Keratinocyte (primary cell): ENCODE data around the gene LAMTOR5. TPM values are rescaled to one million over a fixed set of nuclear protein-coding genes. Genes with fewer than 3 reads are reported as not detected.

Experiments
- DNase-seq: peaks from one replicate; pipeline ENCODE4 v3.0.0-alpha.2; 2011; ENCODE audit warnings: low read depth, missing footprints, low spot score
- FAIRE-seq: peaks from 2 replicates; lab custom pipeline; 2011; peaks lifted over from hg19 to GRCh38; lab: Jason Lieb, UNC
- H2AFZ ChIP-seq: 2 replicates; pipeline ENCODE4 v1.6.0; 2012; ENCODE audit warnings: low read length, control low read depth, inconsistent platforms; ENCODE audit not compliant: control insufficient read depth
- H3K27ac ChIP-seq: 2 replicates; pipeline ENCODE4 v1.5.1; 2011; ENCODE audit warnings: low read length; ENCODE audit not compliant: control insufficient read depth, insufficient read depth
- H3K27me3 ChIP-seq: 3 replicates; pipeline ENCODE4 v1.6.0; 2011; ENCODE audit warnings: low read length; ENCODE audit not compliant: control insufficient read depth, insufficient read depth; ENCODE audit errors: extremely low read depth
- H3K36me3 ChIP-seq, 2 experiments: 2 replicates in 1 of 2; 3 replicates in 1 of 2; pipeline ENCODE4 v1.5.1; 2011; ENCODE audit warnings: low read length in 2 of 2, mild to moderate bottlenecking in 1 of 2; ENCODE audit not compliant: control insufficient read depth in 2 of 2, insufficient read depth in 2 of 2; ENCODE audit errors: extremely low read depth in 1 of 2
- H3K4me1 ChIP-seq: 3 replicates; pipeline ENCODE4 v1.5.1; 2011; ENCODE audit warnings: low read length; ENCODE audit not compliant: control insufficient read depth, insufficient read depth; ENCODE audit errors: extremely low read depth
- H3K4me2 ChIP-seq: 3 replicates; pipeline ENCODE4 v1.6.0; 2011; ENCODE audit warnings: low read depth, low read length; ENCODE audit not compliant: control insufficient read depth, insufficient read depth; ENCODE audit errors: extremely low read depth
- H3K4me3 ChIP-seq, 3 experiments: fragments of 200-600 bp in 1 of 3; sonication (generic) in 1 of 3; 2 replicates in 2 of 3; 3 replicates in 1 of 3; pipeline ENCODE4 v1.5.1; 2011 to 2016; ENCODE audit warnings: low read length in 3 of 3, mild to moderate bottlenecking in 3 of 3, control low read depth in 2 of 3, inconsistent platforms in 1 of 3, low read depth in 1 of 3, mixed read lengths in 1 of 3, mixed run types in 1 of 3, moderate library complexity in 1 of 3; ENCODE audit not compliant: control insufficient read depth in 2 of 3, insufficient read depth in 2 of 3; ENCODE audit errors: extremely low read depth in 1 of 3
- H3K79me2 ChIP-seq: 2 replicates; pipeline ENCODE4 v1.6.0; 2012; ENCODE audit warnings: low read length; ENCODE audit not compliant: control insufficient read depth, insufficient read depth
- H3K9ac ChIP-seq: 3 replicates; pipeline ENCODE4 v1.6.0; 2011; ENCODE audit warnings: low read length; ENCODE audit not compliant: control insufficient read depth, insufficient read depth; ENCODE audit errors: extremely low read depth
- H3K9me1 ChIP-seq: 3 replicates; pipeline ENCODE4 v1.6.0; 2011; ENCODE audit warnings: low read length; ENCODE audit not compliant: control insufficient read depth, insufficient read depth; ENCODE audit errors: extremely low read depth
- H3K9me3 ChIP-seq: 2 replicates; pipeline ENCODE4 v1.5.1; 2012; ENCODE audit warnings: low read depth, low read length; ENCODE audit not compliant: control insufficient read depth
- H4K20me1 ChIP-seq: 3 replicates; pipeline ENCODE4 v1.6.0; 2011; ENCODE audit warnings: low read length; ENCODE audit not compliant: control insufficient read depth, insufficient read depth; ENCODE audit errors: extremely low read depth
- CTCF ChIP-seq, 3 experiments: IDR thresholded peaks in 1 of 3; conservative IDR thresholded peaks in 1 of 3; optimal IDR thresholded peaks in 1 of 3; 2 replicates in 2 of 3; 3 replicates in 1 of 3; pipeline versions ENCODE3 to v1.5.1; 2011; ENCODE audit warnings: low read length in 3 of 3, mild to moderate bottlenecking in 3 of 3, moderate library complexity in 2 of 3, control low read depth in 1 of 3, inconsistent platforms in 1 of 3; ENCODE audit not compliant: insufficient read depth in 2 of 3; ENCODE audit errors: extremely low read depth in 1 of 3
- EZH2 ChIP-seq: IDR thresholded peaks from one replicate; pipeline ENCODE4 v1.6.1; 2012; ENCODE audit warnings: inconsistent platforms, mild to moderate bottlenecking, low read length, moderate library complexity
- dilution Hi-C: fragments of 300-500 bp; cut with MboI; formaldehyde crosslinking; loops from one replicate; pipeline ENCODE4 v1.7.0; 2020; ENCODE audit warnings: low sequenced_read_pairs; ENCODE audit not compliant: extremely low pct_ligation_motif_present
- polyA plus RNA-seq, 5 experiments: library from polyadenylated mRNA; depleted of rRNA in 3 of 5; stranded (reverse) in 3 of 5; stranded (forward) in 1 of 5; unstranded in 1 of 5; fragments of >200 nt; gene quantifications; 1 replicate in 1 of 5; 2 replicates in 3 of 5; 3 replicates in 1 of 5; pipeline versions ENCODE4 v1.2.1 to v1.2.3, GENCODE V29; 2011 to 2012; ENCODE audit warnings: missing spikeins in 2 of 5, low read depth in 1 of 5, low replicate concordance in 1 of 5

LAMTOR5 gene
- polyA plus RNA-seq, 1 donor (not counting 4 experiments of a cell fraction or from before 2014, with no cell fraction given): 365 TPM

- no peak overlapping the region for H3K4me3 ChIP-seq
- DNase-seq (no peak), FAIRE-seq (no peak)
- dilution Hi-C loops: no loop called here
- no peak overlapping the region for H3K9ac ChIP-seq
- H3K9me1 ChIP-seq: no peaks in the 10 kb centered on the region
- H3K4me1 ChIP-seq: peaks cover 3% of the 10 kb centered on the region
- H3K36me3 ChIP-seq: peaks cover 0 to 13% of the 10 kb centered on the region in 2 experiments
- H3K9me3 ChIP-seq: no peaks in the 10 kb centered on the region
- TF ChIP-seq EZH2: no peak
- TF ChIP-seq CTCF (optimal IDR thresholded peaks at IDR 0.05 in 1 of 3, IDR thresholded peaks at IDR 0.05 in 1 of 3, conservative IDR thresholded peaks at IDR 0.05 in 1 of 3; ENCODE audit: extremely low read depth in 1 of 3, insufficient read depth in 2 of 3, low read length in 3 of 3): no peak
- H3K27ac ChIP-seq: no peak overlapping the region
- H4K20me1 ChIP-seq: no peaks in the 10 kb centered on the region
- H3K4me2 ChIP-seq: no peak overlapping the region
- H3K79me2 ChIP-seq: peaks cover 24% of the 10 kb centered on the region
- no peaks in the 10 kb centered on the region for H3K27me3 ChIP-seq
- H2AFZ ChIP-seq: no peak overlapping the region
Measured at GRCh38 chr1:110360431-110360830, 47.1 kb downstream of the LAMTOR5 start.

- FAIRE-seq (peak; percentile 90), DNase-seq (no peak)
- Histone ChIP-seq H3K79me2 (peaks cover 37% of the 10 kb centered on the region), H3K9me3 (no peaks in the 10 kb centered on the region), H3K9me1 (no peaks in the 10 kb centered on the region), H3K27me3 (no peaks in the 10 kb centered on the region), H3K4me2 (no peak overlapping the region), H3K4me1 (peaks cover 3% of the 10 kb centered on the region), H2AFZ (no peak overlapping the region), H3K27ac (no peak overlapping the region), H3K4me3 (no peak overlapping the region), H3K36me3 (peaks cover 0 to 10% of the 10 kb centered on the region in 2 experiments), H4K20me1 (peaks cover 2% of the 10 kb centered on the region), H3K9ac (no peak overlapping the region)
- dilution Hi-C loops: no loop called here
- TF ChIP-seq CTCF (optimal IDR thresholded peaks at IDR 0.05 in 1 of 3, IDR thresholded peaks at IDR 0.05 in 1 of 3, conservative IDR thresholded peaks at IDR 0.05 in 1 of 3; ENCODE audit: extremely low read depth in 1 of 3, insufficient read depth in 2 of 3, low read length in 3 of 3) (no peak), EZH2 (no peak)
Measured at GRCh38 chr1:110356379-110356778, 51.1 kb downstream of the LAMTOR5 start.
